A673 (cell line): ENCODE measurements around the gene BCL6. TPM values are rescaled to one million over a fixed set of nuclear protein-coding genes. Genes with fewer than 3 reads are reported as not detected.

ENCODE experiments used
- BruUV-seq: library from RNA; stranded (reverse); fragments of 400-500 nt; replicated peaks from 2 replicates; lab custom pipeline; 2021; lab: Mats Ljungman, UMichigan
- CTCF ChIA-PET: fragments of 300-600 bp; sonication (Branson Sonifier 250); formaldehyde crosslinking; loops from one replicate; lab custom pipeline; 2022; ENCODE audit warnings: antibody characterized with exemption; lab: Charles Lee
- POLR2A ChIA-PET: fragments of 300-600 bp; sonication (Branson Sonifier 250); formaldehyde crosslinking; loops from one replicate; lab custom pipeline; 2022; ENCODE audit warnings: antibody characterized with exemption; ENCODE audit not compliant: low non-redundant PET; lab: Charles Lee
- DNase-seq: peaks from one replicate; pipeline ENCODE4 v3.0.0-alpha.2; 2015; ENCODE audit warnings: low spot score
- H3K27ac ChIP-seq: fragments of 200-600 bp; sonication (generic); 2 replicates; pipeline ENCODE4 v1.5.1; 2016; ENCODE audit warnings: mixed run types, low read depth, mild to moderate bottlenecking, mixed read lengths, antibody characterized with exemption, low read length; ENCODE audit not compliant: poor library complexity, severe bottlenecking
- H3K27me3 ChIP-seq: fragments of 200-600 bp; sonication (generic); replicated peaks from 2 replicates; pipeline ENCODE4 v1.6.1; 2017; ENCODE audit warnings: mixed run types, low read depth, mild to moderate bottlenecking, mixed read lengths, antibody characterized with exemption, low read length; ENCODE audit not compliant: insufficient read depth, poor library complexity
- H3K36me3 ChIP-seq: fragments of 200-600 bp; sonication (generic); 2 replicates; pipeline ENCODE4 v1.6.1; 2016; ENCODE audit warnings: mixed run types, mild to moderate bottlenecking, mixed read lengths, antibody characterized with exemption, low read length; ENCODE audit not compliant: insufficient read depth, poor library complexity, severe bottlenecking
- H3K4me1 ChIP-seq: fragments of 200-600 bp; sonication (generic); 2 replicates; pipeline ENCODE4 v1.6.1; 2017; ENCODE audit warnings: mixed run types, mild to moderate bottlenecking, mixed read lengths, antibody characterized with exemption, low read length; ENCODE audit not compliant: insufficient read depth, poor library complexity, severe bottlenecking
- H3K4me3 ChIP-seq: fragments of 200-600 bp; sonication (generic); 2 replicates; pipeline ENCODE4 v1.5.1; 2016; ENCODE audit warnings: low read depth, mixed run types, mild to moderate bottlenecking, mixed read lengths, low read length; ENCODE audit not compliant: poor library complexity, severe bottlenecking
- H3K9me3 ChIP-seq: fragments of 200-600 bp; sonication (generic); 2 replicates; pipeline ENCODE4 v1.6.1; 2016; ENCODE audit warnings: mixed run types, low read depth, mild to moderate bottlenecking, mixed read lengths, antibody characterized with exemption, low read length; ENCODE audit not compliant: poor library complexity, severe bottlenecking
- EZH2 ChIP-seq: fragments of 200-600 bp; sonication (generic); IDR thresholded peaks from 2 replicates; pipeline ENCODE4 v1.6.1; 2017; ENCODE audit warnings: borderline replicate concordance, low read depth, mild to moderate bottlenecking, mixed read lengths, antibody characterized with exemption, low read length; ENCODE audit not compliant: poor library complexity, severe bottlenecking
- intact Hi-C: fragments of 100-400 bp; cut with micrococcal nuclease; formaldehyde crosslinking; loops from one replicate; pipeline ENCODE4 v1.10.0; 2022; ENCODE audit not compliant: unreplicated experiment
- total RNA-seq: library from RNA; stranded (reverse); gene quantifications from 2 replicates; pipeline ENCODE4 v1.2.3, GENCODE V29; 2021
- TF ChIP-seq, protein P1 (sequence below): fragments of 300-800, 200-600 bp; sonication (generic); conservative IDR thresholded peaks from 2 replicates; pipeline ENCODE4 v1.5.1; 2017; ENCODE audit warnings: low read depth, mild to moderate bottlenecking, antibody characterized with exemption, low read length, moderate library complexity, mixed read lengths

BCL6 gene
- total RNA-seq, 1 experiment from 2014 or later = 30.3 TPM

GRCh38 chr3:187729598-187729997 lies 15.7 kb downstream of the BCL6 start:
- CTCF ChIA-PET = no interaction called here
- DNase-seq = no peak
- no peaks in the 10 kb centered on the region for H3K27me3 ChIP-seq
- H3K27ac ChIP-seq = no peak overlapping the region
- TF ChIP-seq, protein P1, sequence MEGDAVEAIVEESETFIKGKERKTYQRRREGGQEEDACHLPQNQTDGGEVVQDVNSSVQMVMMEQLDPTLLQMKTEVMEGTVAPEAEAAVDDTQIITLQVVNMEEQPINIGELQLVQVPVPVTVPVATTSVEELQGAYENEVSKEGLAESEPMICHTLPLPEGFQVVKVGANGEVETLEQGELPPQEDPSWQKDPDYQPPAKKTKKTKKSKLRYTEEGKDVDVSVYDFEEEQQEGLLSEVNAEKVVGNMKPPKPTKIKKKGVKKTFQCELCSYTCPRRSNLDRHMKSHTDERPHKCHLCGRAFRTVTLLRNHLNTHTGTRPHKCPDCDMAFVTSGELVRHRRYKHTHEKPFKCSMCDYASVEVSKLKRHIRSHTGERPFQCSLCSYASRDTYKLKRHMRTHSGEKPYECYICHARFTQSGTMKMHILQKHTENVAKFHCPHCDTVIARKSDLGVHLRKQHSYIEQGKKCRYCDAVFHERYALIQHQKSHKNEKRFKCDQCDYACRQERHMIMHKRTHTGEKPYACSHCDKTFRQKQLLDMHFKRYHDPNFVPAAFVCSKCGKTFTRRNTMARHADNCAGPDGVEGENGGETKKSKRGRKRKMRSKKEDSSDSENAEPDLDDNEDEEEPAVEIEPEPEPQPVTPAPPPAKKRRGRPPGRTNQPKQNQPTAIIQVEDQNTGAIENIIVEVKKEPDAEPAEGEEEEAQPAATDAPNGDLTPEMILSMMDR = no peak
- TF ChIP-seq EZH2 = no peak
- H3K9me3 ChIP-seq = no peaks in the 10 kb centered on the region
- H3K36me3 ChIP-seq = peaks cover 91% of the 10 kb centered on the region
- H3K4me3 ChIP-seq = no peak overlapping the region
- POLR2A ChIA-PET = no interaction called here
- no TSS peak for BruUV-seq
- intact Hi-C loops = no loop called here
- no peaks in the 10 kb centered on the region for H3K4me1 ChIP-seq

DNA sequence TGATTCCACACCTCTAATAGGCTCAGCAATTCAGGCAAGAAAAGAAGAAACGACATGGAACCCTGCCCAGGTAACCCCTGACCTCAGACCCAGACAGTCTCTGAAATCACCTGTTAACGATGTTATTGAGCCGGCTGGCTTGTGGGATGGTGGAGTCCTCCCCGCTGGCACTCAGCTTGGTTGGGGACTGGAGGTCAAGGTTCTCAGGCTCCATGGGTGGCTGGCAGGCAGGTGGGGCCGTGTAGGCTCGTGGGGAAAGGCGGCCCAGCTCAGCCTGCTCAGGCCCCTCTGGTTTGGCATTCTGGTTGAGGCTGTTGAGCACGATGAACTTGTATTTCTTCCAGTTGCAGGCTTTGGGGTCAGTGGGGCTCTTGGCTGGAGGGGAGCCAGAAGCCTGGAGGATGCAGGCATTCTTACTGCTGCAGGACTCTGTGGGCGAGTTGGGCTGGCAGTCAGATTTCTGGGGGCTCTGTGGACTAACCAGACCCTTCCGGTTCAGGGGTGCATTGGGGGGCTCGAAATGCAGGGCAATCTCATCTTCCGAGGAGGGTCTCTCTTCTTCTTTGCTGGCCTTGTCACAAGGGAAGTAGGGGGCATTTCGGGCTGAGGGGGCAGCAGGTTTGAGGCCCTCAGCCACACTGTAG lies 16.2 kb downstream of the BCL6 start:
- no peak overlapping the region for H3K27ac ChIP-seq
- intact Hi-C loops = no loop called here
- H3K9me3 ChIP-seq = no peaks in the 10 kb centered on the region
- CTCF ChIA-PET = no interaction called here
- no peaks in the 10 kb centered on the region for H3K4me1 ChIP-seq
- no peaks in the 10 kb centered on the region for H3K27me3 ChIP-seq
- POLR2A ChIA-PET = no interaction called here
- no peak for DNase-seq
- H3K36me3 ChIP-seq = peaks cover 93% of the 10 kb centered on the region
- H3K4me3 ChIP-seq = no peak overlapping the region
- TF ChIP-seq EZH2 = no peak
- TF ChIP-seq, protein P1 = no peak
- no TSS peak for BruUV-seq

- CTCF ChIA-PET = no interaction called here
These were observed 17.0 kb downstream of the BCL6 start for GRCh38 chr3:187728248-187728647.

More at GRCh38 chr3:187728248-187728647, 17.0 kb downstream of the BCL6 start:
- TF ChIP-seq EZH2 = no peak
- TF ChIP-seq, protein P1 = no peak
- BruUV-seq = no TSS peak
- no peaks in the 10 kb centered on the region for H3K9me3 ChIP-seq
- DNase-seq = no peak
- POLR2A ChIA-PET = no interaction called here
- intact Hi-C loops = no loop called here
- H3K4me1 ChIP-seq = no peaks in the 10 kb centered on the region
- no peak overlapping the region for H3K27ac ChIP-seq
- H3K4me3 ChIP-seq = no peak overlapping the region
- H3K27me3 ChIP-seq = no peaks in the 10 kb centered on the region
- peaks cover 96% of the 10 kb centered on the region for H3K36me3 ChIP-seq
